A549 (cell line): ENCODE results near the gene OSER1. TPM values are rescaled to one million over a fixed set of nuclear protein-coding genes. Genes with fewer than 3 reads are reported as not detected.

Source experiments
- ATAC-seq, 2 experiments: fragments of 200-7000 bp in 1 of 2; fragments of >200 bp in 1 of 2; cut with Nextera tagmentation in 1 of 2; cut with Tn5 transposase in 1 of 2; 3 replicates each; pipeline versions ENCODE4 v1.8.0 to v1.9.1; 2018 to 2020; ENCODE audit warnings: mild to moderate bottlenecking in 1 of 2, moderate library complexity in 1 of 2
- CTCF ChIA-PET: fragments of 300-600 bp; sonication (Branson Sonifier 250); formaldehyde crosslinking; extraction: SDS; loops from one replicate; lab custom pipeline; 2021; ENCODE audit warnings: antibody characterized with exemption, inconsistent platforms; lab: Yijun Ruan, JAX
- POLR2A ChIA-PET: fragments of 350-600 bp; formaldehyde crosslinking; extraction: SDS; loops from one replicate; lab custom pipeline; 2021; ENCODE audit warnings: antibody characterized with exemption, inconsistent platforms; lab: Yijun Ruan, JAX
- DNase-seq, 2 experiments: peaks; one replicate each; pipeline versions ENCODE4 v3.0.0 to v3.0.0-alpha.2; 2011 to 2016; ENCODE audit warnings: low read depth in 1 of 2, low spot score in 1 of 2
- FAIRE-seq: peaks from 2 replicates; lab custom pipeline; 2011; peaks lifted over from hg19 to GRCh38; lab: Jason Lieb, UNC
- H3K27ac ChIP-seq, 2 experiments: fragments of >200 bp; sonication (Bioruptor Twin); formaldehyde crosslinking; 3 replicates each; pipeline ENCODE4 v1.5.1; 2016 to 2017
- H3K4me1 ChIP-seq: fragments of >200 bp; sonication (Bioruptor Twin); formaldehyde crosslinking; 3 replicates; pipeline ENCODE4 v1.6.1; 2016
- H3K4me2 ChIP-seq: fragments of >200 bp; sonication (Bioruptor Twin); formaldehyde crosslinking; 3 replicates; pipeline ENCODE4 v1.6.1; 2016
- H3K4me3 ChIP-seq: fragments of >200 bp; sonication (Bioruptor Twin); formaldehyde crosslinking; 3 replicates; pipeline ENCODE4 v1.5.1; 2016
- H3K9me3 ChIP-seq: fragments of >200 bp; sonication (Bioruptor Twin); formaldehyde crosslinking; 3 replicates; pipeline ENCODE4 v1.6.1; 2016
- BCL3 ChIP-seq: fragments of >200 bp; sonication (Bioruptor Twin); formaldehyde crosslinking; IDR thresholded peaks from 3 replicates; pipeline ENCODE4 v1.6.1; 2016
- BHLHE40 ChIP-seq: IDR thresholded peaks from 2 replicates; pipeline ENCODE4 v1.6.1; 2012; ENCODE audit warnings: low read depth, low read length, inconsistent platforms
- CEBPB ChIP-seq, 2 experiments: fragments of >200 bp in 1 of 2; sonication (Bioruptor Twin) in 1 of 2; formaldehyde crosslinking in 1 of 2; IDR thresholded peaks; 2 replicates each; pipeline ENCODE4 v1.6.1; 2012 to 2016
- CHD4 ChIP-seq: fragments of 200-600 bp; sonication (generic); IDR thresholded peaks from 2 replicates; pipeline ENCODE4 v1.6.1; 2016; ENCODE audit warnings: antibody characterized with exemption, mild to moderate bottlenecking, borderline replicate concordance
- CTCF ChIP-seq: fragments of >200 bp; sonication (Bioruptor Twin); formaldehyde crosslinking; IDR thresholded peaks from 3 replicates; pipeline ENCODE4 v1.5.1; 2016
- E2F6 ChIP-seq: IDR thresholded peaks from 2 replicates; pipeline ENCODE4 v1.6.1; 2012; ENCODE audit warnings: low read depth, borderline replicate concordance
- EHMT2 ChIP-seq: fragments of 200-600 bp; sonication (generic); IDR thresholded peaks from 2 replicates; pipeline ENCODE4 v1.6.1; 2016; ENCODE audit warnings: antibody characterized with exemption, low read depth, mild to moderate bottlenecking, moderate library complexity
- ELK1 ChIP-seq: fragments of 150-350 bp; IDR thresholded peaks from 2 replicates; pipeline ENCODE4 v1.6.1; 2014; ENCODE audit warnings: low read depth, mild to moderate bottlenecking, low read length
- EP300 ChIP-seq, 2 experiments: fragments of >200 bp; sonication (Bioruptor Twin); formaldehyde crosslinking; IDR thresholded peaks; 2 replicates in 1 of 2; 3 replicates in 1 of 2; pipeline ENCODE4 v1.6.1; 2016 to 2017
- FOSB ChIP-seq: fragments of 250-450 bp; sonication (Bioruptor Pico); IDR thresholded peaks from 2 replicates; pipeline ENCODE4 v1.5.0; 2020; ENCODE audit warnings: mild to moderate bottlenecking, moderate library complexity
- GATA3 ChIP-seq: IDR thresholded peaks from 2 replicates; pipeline ENCODE4 v1.6.1; 2012; ENCODE audit warnings: borderline replicate concordance
- HES2 ChIP-seq: fragments of >200 bp; sonication (Bioruptor Twin); formaldehyde crosslinking; IDR thresholded peaks from 2 replicates; pipeline ENCODE4 v1.6.1; 2016
- JUN ChIP-seq, 2 experiments: fragments of >200 bp; sonication (Bioruptor Twin); formaldehyde crosslinking; IDR thresholded peaks; 2 replicates in 1 of 2; 3 replicates in 1 of 2; pipeline ENCODE4 v1.6.1; 2016 to 2017
- KDM1A ChIP-seq: fragments of 200-600 bp; sonication (generic); IDR thresholded peaks from 2 replicates; pipeline ENCODE4 v1.6.1; 2016; ENCODE audit warnings: low read depth, mild to moderate bottlenecking
- MAFK ChIP-seq: fragments of 450-650 bp; IDR thresholded peaks from 2 replicates; pipeline ENCODE4 v1.6.1; 2014; ENCODE audit not compliant: partially characterized antibody
- MAX ChIP-seq: IDR thresholded peaks from 2 replicates; pipeline ENCODE4 v1.6.1; 2012
- MAZ ChIP-seq: fragments of 150-350 bp; IDR thresholded peaks from 2 replicates; pipeline ENCODE4 v1.6.1; 2014; ENCODE audit warnings: antibody characterized with exemption, low read depth, low read length, borderline replicate concordance
- MYC ChIP-seq: IDR thresholded peaks from 2 replicates; pipeline ENCODE4 v1.6.1; 2012; ENCODE audit warnings: mild to moderate bottlenecking, inconsistent platforms, low read length, improper control_type of control experiment, borderline replicate concordance
- NFE2L2 ChIP-seq: fragments of 150-350 bp; conservative IDR thresholded peaks from 2 replicates; pipeline ENCODE4 v1.6.1; 2014; ENCODE audit warnings: low read length
- PHF8 ChIP-seq: fragments of 200-600 bp; sonication (generic); IDR thresholded peaks from 2 replicates; pipeline ENCODE4 v1.6.1; 2016; ENCODE audit warnings: low read depth, mild to moderate bottlenecking, antibody characterized with exemption, moderate library complexity, borderline replicate concordance
- POLR2A ChIP-seq: IDR thresholded peaks from 2 replicates; pipeline ENCODE4 v1.6.1; 2012; ENCODE audit warnings: mild to moderate bottlenecking, low read length
- RARB ChIP-seq: fragments of 250-450 bp; sonication (Bioruptor Pico); IDR thresholded peaks from 2 replicates; pipeline ENCODE4 v1.8.0; 2021; ENCODE audit warnings: mild to moderate bottlenecking, moderate library complexity
- RCOR1 ChIP-seq: fragments of 150-350 bp; IDR thresholded peaks from 2 replicates; pipeline ENCODE4 v1.6.1; 2014; ENCODE audit warnings: antibody characterized with exemption, low read length, low read depth
- RNF2 ChIP-seq: fragments of 200-600 bp; sonication (generic); IDR thresholded peaks from 2 replicates; pipeline ENCODE4 v1.6.1; 2016; ENCODE audit warnings: low read depth, mild to moderate bottlenecking, antibody characterized with exemption, moderate library complexity, borderline replicate concordance
- SMC3 ChIP-seq: fragments of >200 bp; sonication (Bioruptor Twin); formaldehyde crosslinking; IDR thresholded peaks from 3 replicates; pipeline ENCODE4 v1.6.1; 2018; ENCODE audit warnings: inconsistent platforms
- SREBF2 ChIP-seq: fragments of 450-650 bp; IDR thresholded peaks from 2 replicates; pipeline ENCODE4 v1.6.1; 2014; ENCODE audit warnings: mild to moderate bottlenecking, moderate library complexity
- TP53 ChIP-seq: fragments of 250-450 bp; sonication (Bioruptor Pico); IDR thresholded peaks from 2 replicates; pipeline ENCODE4 v1.5.0; 2021; ENCODE audit warnings: mild to moderate bottlenecking, moderate library complexity
- WGBS: methylation state at CpG from one replicate; pipeline ENCODE4 v1.1.6; 2017; ENCODE audit errors: missing lambda C conversion rate; 5-methylcytosine and 5-hydroxymethylcytosine counted together
- polyA minus RNA-seq: library from RNA; depleted of rRNA, polyadenylated mRNA; stranded (reverse); fragments of >200 nt; gene quantifications from 2 replicates; pipeline ENCODE4 v1.2.3, GENCODE V29; 2011; rRNA and poly(A)+ RNA removed
- polyA plus RNA-seq, 4 experiments: library from polyadenylated mRNA; depleted of rRNA in 3 of 4; stranded (reverse); fragments of >200 nt; fragmentation: RNase III in 1 of 4; extraction: RNeasy Plus Mini Kit Qiagen cat#74134 plus additional on column Dnase treatment in 1 of 4; gene quantifications; 2 replicates in 3 of 4; 3 replicates in 1 of 4; pipeline ENCODE4 v1.2.3, GENCODE V29; 2011 to 2017
- TF ChIP-seq, protein P1 (sequence below): fragments of 450-650 bp; IDR thresholded peaks from 2 replicates; pipeline ENCODE4 v1.6.1; 2014; ENCODE audit warnings: antibody characterized with exemption

OSER1 gene
- polyA plus RNA-seq (2011; rRNA removed) (62.6 and 73.0 TPM in 2 replicates), polyA plus RNA-seq (2017; fragmentation: RNase III; extraction: RNeasy Plus Mini Kit Qiagen cat#74134 plus additional on column Dnase treatment) (46.7 to 50.4 TPM (median 47.5 TPM) in 3 replicates), polyA minus RNA-seq (47.4 and 47.8 TPM in 2 replicates)
- 32.0 and 35.8 TPM in 2 replicates for polyA plus RNA-seq (2012; cell fraction: cytosol; rRNA removed)
- polyA plus RNA-seq (2012; cell fraction: nucleus; rRNA removed) = 36.7 and 48.6 TPM in 2 replicates

DNA sequence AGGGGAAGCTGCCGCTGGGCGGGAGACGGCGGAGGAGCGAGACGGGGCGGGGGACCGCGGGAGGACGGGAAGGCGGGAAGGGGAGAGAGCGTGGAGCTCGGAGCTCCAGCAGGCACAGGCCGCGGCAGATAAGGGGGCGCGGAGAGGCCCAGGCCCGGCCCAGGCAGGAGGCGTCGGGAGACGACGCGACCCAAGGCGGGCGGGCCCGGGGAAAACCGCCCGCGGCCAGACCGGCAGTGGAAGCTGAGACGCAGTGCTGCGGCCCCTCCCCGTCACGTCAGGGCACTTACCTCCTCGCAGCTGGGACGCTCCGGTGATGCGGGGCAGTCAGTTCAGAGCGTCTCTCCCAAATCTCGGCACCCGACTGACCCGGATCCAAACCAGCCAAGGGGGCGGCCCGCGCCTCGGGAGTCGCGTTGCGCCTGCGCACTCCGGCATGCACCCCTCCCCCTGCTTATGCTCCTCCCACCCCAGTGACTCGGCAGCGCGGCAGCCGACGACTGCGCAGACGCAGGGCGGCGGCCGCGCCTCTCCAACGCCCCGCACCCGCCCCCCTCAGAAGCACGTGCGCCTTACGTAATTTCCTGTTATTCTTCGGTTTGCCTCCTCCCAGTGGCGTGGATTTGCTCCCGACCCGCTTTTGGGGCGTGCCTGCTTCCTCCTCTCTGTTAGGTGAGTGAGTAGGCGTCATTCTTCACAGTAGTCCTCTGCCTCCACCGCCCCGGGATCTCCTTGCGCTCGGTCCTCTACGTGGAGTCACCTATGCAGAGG is at the start of gene OSER1:
Gene OSER1 (minus strand): TSS at position 366 of the 771 bp plus-strand sequence. CDS start 3,814 bp downstream, outside the sequence.
- ChIA-PET POLR2A (interaction anchor here (0.7 to 1.4 kb wide), 3 partner anchors 23 to 197 kb away, joined by 3 read pairs; partner anchors contain the start of gene JPH2), CTCF (interaction anchor here (0.9 to 1.1 kb wide), 3 partner anchors 14 to 174 kb away, joined by 3 to 4 read pairs (median 3); no protein-coding TSS in a partner anchor)
- H3K9me3 ChIP-seq = no peaks in the 10 kb centered on the region
- WGBS = 1% methylated on average over 52 of the region's 79 CpGs
- FAIRE-seq = no peak
- peak within 1 kb of the TSS; percentile 74 to 98 for H3K27ac ChIP-seq
- H3K4me3 ChIP-seq = peak within 1 kb of the TSS; percentile 64
- DNase-seq = peak; percentile 93 to 98
- TF ChIP-seq SMC3 (no peak), BHLHE40 (peak; percentile 99), GATA3 (peak; percentile 66; the same call in 1 of the 2 replicates), FOSB (CRISPR knock-in tag) (no peak), BCL3 (0 out of 3 replicates have a peak, but pooled peaks have one; percentile 50), POLR2A (peak; percentile 56), TP53 (no peak; the same call in 1 of the 2 replicates), EHMT2 (no peak), HES2 (no peak), NFE2L2 (0 out of 2 replicates have a peak, but pooled peaks have one; percentile 26), ELK1 (no peak), MYC (peak; percentile 83; the same call in 1 of the 2 replicates), KDM1A (no peak), EP300 (IDR thresholded peaks at IDR 0.05) (peak in 1 of 2 experiments; percentile 27; a peak in 1 of 5 replicates), RNF2 (no peak), PHF8 (peak; percentile 69), SREBF2 (no peak), JUN (IDR thresholded peaks at IDR 0.05) (peak in 1 of 2 experiments; percentile 68; a peak in 2 of 5 replicates), CTCF (no peak), RCOR1 (no peak), E2F6 (peak; percentile 6; the same call in 1 of the 2 replicates), CHD4 (no peak), RARB (no peak), MAFK (peak; percentile 59), CEBPB (IDR thresholded peaks at IDR 0.05) (peak in 1 of 2 experiments; percentile 57; a peak in 1 of 4 replicates), MAX (peak; percentile 99), MAZ (0 out of 2 replicates have a peak, but pooled peaks have one; percentile 8)
- TF ChIP-seq, protein P1, sequence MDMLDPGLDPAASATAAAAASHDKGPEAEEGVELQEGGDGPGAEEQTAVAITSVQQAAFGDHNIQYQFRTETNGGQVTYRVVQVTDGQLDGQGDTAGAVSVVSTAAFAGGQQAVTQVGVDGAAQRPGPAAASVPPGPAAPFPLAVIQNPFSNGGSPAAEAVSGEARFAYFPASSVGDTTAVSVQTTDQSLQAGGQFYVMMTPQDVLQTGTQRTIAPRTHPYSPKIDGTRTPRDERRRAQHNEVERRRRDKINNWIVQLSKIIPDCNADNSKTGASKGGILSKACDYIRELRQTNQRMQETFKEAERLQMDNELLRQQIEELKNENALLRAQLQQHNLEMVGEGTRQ = peak; percentile 88
- peak; percentile 89 to 90 for ATAC-seq
- H3K4me2 ChIP-seq = peak within 1 kb of the TSS; percentile 94
- H3K4me1 ChIP-seq = peaks cover 36% of the 10 kb centered on the region
